Ectodermal cell (in vitro differentiated cells): ENCODE data around the gene PRRX2.

Experiments
- H3K27ac ChIP-seq: 2 replicates; pipeline ENCODE4 v1.7.0; 2013; ENCODE audit warnings: mild to moderate bottlenecking, low read depth, low read length; ENCODE audit not compliant: insufficient read depth, poor library complexity, severe bottlenecking
- H3K27me3 ChIP-seq: 2 replicates; pipeline ENCODE4 v1.7.0; 2013; ENCODE audit warnings: mild to moderate bottlenecking, low read length; ENCODE audit not compliant: insufficient read depth, control insufficient read depth, poor library complexity, severe bottlenecking
- H3K36me3 ChIP-seq: one replicate; pipeline ENCODE4 v1.7.0; 2013; ENCODE audit warnings: low read length; ENCODE audit not compliant: control insufficient read depth, insufficient read depth
- H3K4me1 ChIP-seq: one replicate; pipeline ENCODE4 v1.7.0; 2013; ENCODE audit warnings: low read length; ENCODE audit not compliant: control insufficient read depth, insufficient read depth
- H3K4me3 ChIP-seq: 2 replicates; pipeline ENCODE4 v1.7.0; 2013; ENCODE audit warnings: low read depth, low read length, control low read depth; ENCODE audit not compliant: insufficient read depth
- H3K9me3 ChIP-seq: 2 replicates; pipeline ENCODE4 v1.7.0; 2013; ENCODE audit warnings: mild to moderate bottlenecking, low read length, moderate library complexity; ENCODE audit not compliant: control insufficient read depth
- WGBS, 2 experiments: methylation state at CpG; one replicate each; pipeline ENCODE4 v1.1.7; 2013; ENCODE audit warnings: missing lambda C conversion rate in 2 of 2; 5-methylcytosine and 5-hydroxymethylcytosine counted together

PRRX2 gene

DNA sequence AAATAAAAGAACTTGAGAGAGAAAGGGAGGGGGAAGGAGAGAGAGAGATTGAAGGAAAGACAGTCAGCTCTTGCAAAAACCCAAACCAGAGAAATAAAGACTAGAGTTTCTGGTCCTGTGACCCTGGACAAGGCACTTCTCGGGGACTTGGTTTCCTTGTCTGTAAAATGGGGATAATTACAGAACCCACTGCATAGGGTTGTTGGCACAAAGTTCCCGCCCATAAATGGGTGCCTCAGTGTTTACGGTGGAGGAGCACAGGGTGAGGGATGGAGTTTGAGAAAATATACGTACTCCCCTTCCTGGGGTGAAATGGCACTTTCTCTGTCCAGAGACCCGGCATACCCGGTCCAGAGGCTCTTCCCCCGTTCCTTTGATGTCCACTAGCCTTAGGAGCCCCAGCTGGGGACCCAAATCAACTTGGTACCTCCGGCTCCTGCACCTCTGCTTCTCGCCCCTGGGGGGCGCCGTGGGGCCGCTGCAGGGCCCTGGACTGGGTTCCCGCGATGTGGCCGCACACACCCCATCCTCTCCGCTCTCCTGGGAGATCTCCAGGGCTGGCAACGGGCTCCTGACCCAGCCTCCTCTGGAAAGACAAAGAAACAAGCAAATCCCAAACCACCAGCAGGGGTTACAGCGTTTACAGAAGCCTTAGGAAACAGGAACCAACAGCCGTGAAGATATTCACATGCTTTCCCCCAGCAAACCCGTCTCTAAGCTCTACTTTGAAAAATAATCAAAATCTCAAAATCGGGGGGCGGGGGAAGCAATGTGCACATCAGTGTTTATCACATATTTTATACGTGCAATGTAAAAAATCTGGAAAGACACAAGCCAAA is 61.1 kb downstream of the PRRX2 start:
- Histone ChIP-seq H3K36me3 (no peaks in the 10 kb centered on the region), H3K27me3 (no peaks in the 10 kb centered on the region), H3K27ac (no peak overlapping the region), H3K4me1 (no peaks in the 10 kb centered on the region), H3K4me3 (no peak overlapping the region), H3K9me3 (no peaks in the 10 kb centered on the region)
- 26% methylated on average over 23 of the region's 23 CpGs for WGBS, 2 experiments

DNA sequence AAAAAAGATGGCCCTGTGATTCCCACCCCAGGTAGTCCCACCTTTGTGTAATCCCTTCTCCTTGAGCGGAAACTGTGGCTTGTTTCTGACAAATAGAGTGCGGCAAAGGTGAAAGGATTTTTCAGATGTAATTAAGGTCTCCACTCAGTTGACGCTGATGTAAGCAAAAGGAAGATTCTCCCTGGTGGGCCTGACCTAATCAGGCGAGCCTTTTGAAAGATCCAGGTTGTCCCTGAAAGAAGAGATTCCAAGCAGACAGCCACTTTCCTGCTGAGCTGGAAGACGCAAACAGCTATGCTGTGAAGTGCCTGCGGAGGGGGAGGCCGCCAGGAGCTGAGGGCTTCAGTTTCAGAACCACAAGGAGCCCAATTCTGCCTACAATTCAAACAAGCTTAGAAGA is 63.3 kb downstream of the PRRX2 start:
- H3K4me3 ChIP-seq = no peak overlapping the region
- no peaks in the 10 kb centered on the region for H3K9me3 ChIP-seq
- no peaks in the 10 kb centered on the region for H3K4me1 ChIP-seq
- no peaks in the 10 kb centered on the region for H3K36me3 ChIP-seq
- no peak overlapping the region for H3K27ac ChIP-seq
- H3K27me3 ChIP-seq = no peaks in the 10 kb centered on the region
- 90 to 91% methylated on average over 7 of the region's 7 CpGs for WGBS, 2 experiments

DNA sequence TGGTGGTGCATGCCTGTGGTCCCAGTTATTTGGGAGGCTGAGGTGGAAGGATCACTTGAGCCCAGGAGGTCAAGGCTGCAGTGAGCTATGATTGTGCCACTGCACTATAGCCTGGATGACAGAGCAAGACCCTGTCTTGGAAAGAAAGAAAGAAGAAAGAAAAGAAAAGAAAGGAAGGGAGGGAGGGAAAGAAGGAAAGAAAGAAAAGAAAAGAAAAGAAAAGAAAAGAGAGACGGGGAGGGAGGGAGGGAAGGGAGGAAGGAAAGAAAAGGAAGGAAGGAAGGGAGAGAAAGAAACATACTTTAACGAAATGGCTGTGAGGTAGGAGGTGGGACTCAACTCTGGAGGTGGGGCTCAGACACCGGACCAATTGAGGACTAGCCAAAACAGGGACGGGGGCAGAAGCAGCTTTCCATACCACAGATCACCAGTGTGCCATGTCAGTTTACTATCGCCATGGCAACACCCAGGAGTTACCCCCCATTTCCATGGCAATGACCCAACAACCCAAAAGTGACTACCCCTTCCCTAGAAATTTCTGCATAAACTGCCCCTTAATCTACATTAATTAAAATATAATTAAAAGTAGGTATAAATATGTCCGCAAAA is 66.1 kb downstream of the PRRX2 start:
- no peak overlapping the region for H3K4me3 ChIP-seq
- no peaks in the 10 kb centered on the region for H3K27me3 ChIP-seq
- WGBS, 2 experiments = 56 to 62% methylated on average over 6 of the region's 6 CpGs
- no peaks in the 10 kb centered on the region for H3K9me3 ChIP-seq
- H3K36me3 ChIP-seq = no peaks in the 10 kb centered on the region
- H3K27ac ChIP-seq = no peak overlapping the region
- H3K4me1 ChIP-seq = no peaks in the 10 kb centered on the region

GRCh38 chr9:129732100-129732499 is 66.7 kb downstream of the PRRX2 start:
- WGBS, 2 experiments = 88 to 90% methylated on average over 10 of the region's 10 CpGs
- no peaks in the 10 kb centered on the region for H3K36me3 ChIP-seq
- H3K27me3 ChIP-seq = no peaks in the 10 kb centered on the region
- no peak overlapping the region for H3K27ac ChIP-seq
- H3K9me3 ChIP-seq = no peaks in the 10 kb centered on the region
- no peaks in the 10 kb centered on the region for H3K4me1 ChIP-seq
- no peak overlapping the region for H3K4me3 ChIP-seq

- Histone ChIP-seq H3K4me3 (no peak overlapping the region), H3K27me3 (no peaks in the 10 kb centered on the region), H3K4me1 (no peaks in the 10 kb centered on the region), H3K27ac (no peak overlapping the region), H3K36me3 (no peaks in the 10 kb centered on the region), H3K9me3 (no peaks in the 10 kb centered on the region)
- WGBS, 2 experiments = 92% methylated on average over 23 of the region's 23 CpGs
Observed at GRCh38 chr9:129732946-129733631, 67.6 kb downstream of the PRRX2 start.

DNA sequence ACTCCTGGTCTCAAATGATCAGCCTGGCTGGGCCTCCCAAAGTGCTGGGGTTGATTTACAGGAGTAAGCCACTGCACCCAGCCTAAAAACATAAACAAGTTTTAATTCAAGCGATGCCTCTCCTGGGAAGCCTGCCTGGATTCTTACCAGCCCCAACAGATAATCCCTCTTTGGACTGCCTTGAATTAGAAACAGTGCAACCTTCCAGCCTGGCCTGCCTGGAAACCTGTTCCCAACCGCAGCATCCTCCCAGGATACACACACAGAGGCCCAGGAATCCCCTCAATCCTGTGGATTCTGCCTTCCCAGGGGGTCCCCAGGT is 68.1 kb downstream of the PRRX2 start:
- Histone ChIP-seq H3K27me3 (no peaks in the 10 kb centered on the region), H3K36me3 (no peaks in the 10 kb centered on the region), H3K27ac (no peak overlapping the region), H3K4me1 (no peaks in the 10 kb centered on the region), H3K4me3 (no peak overlapping the region), H3K9me3 (no peaks in the 10 kb centered on the region)
- WGBS, 2 experiments = 90 to 91% methylated on average over 2 of the region's 2 CpGs

DNA sequence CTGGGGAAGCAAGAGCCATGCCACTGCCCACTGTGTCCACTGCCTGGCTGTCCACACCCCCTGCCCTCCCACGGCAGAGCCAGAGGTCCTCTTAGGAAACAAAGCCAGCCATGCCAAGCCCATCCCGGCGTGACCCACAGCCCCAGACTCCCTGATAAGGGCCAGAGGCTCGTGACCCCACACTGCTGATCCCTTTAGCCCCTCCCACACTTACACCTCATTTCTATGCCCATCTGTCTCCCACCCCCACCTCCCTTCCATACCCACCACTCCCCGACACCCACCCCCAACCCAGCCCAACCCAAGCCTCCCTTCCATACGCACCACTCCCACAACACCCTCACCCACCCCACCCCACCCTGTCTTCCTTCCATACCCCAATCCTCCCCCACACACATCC is 70.1 kb downstream of the PRRX2 start:
- H3K4me1 ChIP-seq = no peaks in the 10 kb centered on the region
- H3K27me3 ChIP-seq = no peaks in the 10 kb centered on the region
- H3K36me3 ChIP-seq = no peaks in the 10 kb centered on the region
- H3K27ac ChIP-seq = no peak overlapping the region
- 82 to 92% methylated on average over 6 of the region's 6 CpGs for WGBS, 2 experiments
- H3K9me3 ChIP-seq = no peaks in the 10 kb centered on the region
- H3K4me3 ChIP-seq = no peak overlapping the region

DNA sequence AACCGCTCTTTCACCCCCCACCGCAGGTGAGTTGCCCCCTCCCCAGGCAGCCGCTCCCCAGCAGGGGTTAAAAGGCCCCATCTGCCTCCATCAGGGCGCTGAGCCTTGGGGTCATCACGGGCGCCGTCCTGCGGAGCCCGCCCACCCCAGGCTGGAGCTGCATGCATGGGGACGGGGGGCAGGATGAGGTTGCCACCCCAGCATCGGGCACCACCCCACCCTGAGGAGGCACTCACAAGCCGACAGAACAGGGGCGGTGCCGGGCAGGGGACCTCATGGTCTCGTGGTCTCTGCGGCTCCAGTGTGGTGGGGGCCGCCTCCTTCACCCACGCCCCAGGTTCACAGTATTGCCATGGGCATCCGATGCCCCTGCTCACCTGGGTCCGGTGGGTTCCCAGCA is 70.9 kb downstream of the PRRX2 start:
- no peaks in the 10 kb centered on the region for H3K9me3 ChIP-seq
- H3K36me3 ChIP-seq = no peaks in the 10 kb centered on the region
- H3K27ac ChIP-seq = no peak overlapping the region
- no peaks in the 10 kb centered on the region for H3K4me1 ChIP-seq
- no peaks in the 10 kb centered on the region for H3K27me3 ChIP-seq
- no peak overlapping the region for H3K4me3 ChIP-seq
- 86 to 87% methylated on average over 20 of the region's 20 CpGs for WGBS, 2 experiments

- Histone ChIP-seq H3K4me3 (peak overlapping the region; percentile 48), H3K27ac (no peak overlapping the region), H3K36me3 (no peaks in the 10 kb centered on the region), H3K4me1 (no peaks in the 10 kb centered on the region), H3K27me3 (no peaks in the 10 kb centered on the region), H3K9me3 (no peaks in the 10 kb centered on the region)
- WGBS, 2 experiments = 10 to 11% methylated on average over 48 of the region's 48 CpGs
Observed at GRCh38 chr9:129737479-129738274, 72.2 kb downstream of the PRRX2 start.

- no peak overlapping the region for H3K4me3 ChIP-seq
Observed at GRCh38 chr9:129739432-129739831, 74.0 kb downstream of the PRRX2 start.

More at GRCh38 chr9:129739432-129739831, 74.0 kb downstream of the PRRX2 start:
- H3K27me3 ChIP-seq = no peaks in the 10 kb centered on the region
- H3K9me3 ChIP-seq = no peaks in the 10 kb centered on the region
- WGBS, 2 experiments = 94% methylated on average over 16 of the region's 16 CpGs
- H3K27ac ChIP-seq = no peak overlapping the region
- H3K36me3 ChIP-seq = no peaks in the 10 kb centered on the region
- no peaks in the 10 kb centered on the region for H3K4me1 ChIP-seq
